ENCODE data around the gene GCN1. TPM values are rescaled to one million over a fixed set of nuclear protein-coding genes. Genes with fewer than 3 reads are reported as not detected.

The GCN1 gene
- total and polyA plus RNA-seq, 2 donors from 2014 or later = 12.2 to 77.6 TPM

GRCh38 chr12:120096671-120097202 is 97.8 kb downstream of the GCN1 start:
- Histone ChIP-seq H3K4me1 (ENCODE audit: control insufficient read depth in 2 of 3, insufficient read depth in 2 of 3, low read depth in 1 of 3, low read length in 3 of 3) (peaks cover 0 to 19% (median 14%) of the 10 kb centered on the region in 3 donors), H3K4me3 (ENCODE audit: low read length in 3 of 3) (no peak overlapping the region), H3K27ac (ENCODE audit: low read depth in 2 of 2, low read length in 2 of 2) (no peak overlapping the region), H3K36me3 (ENCODE audit: control insufficient read depth in 2 of 3, insufficient read depth in 3 of 3, low read length in 3 of 3) (peaks cover 3 to 22% (median 12%) of the 10 kb centered on the region in 3 donors), H3K27me3 (ENCODE audit: control insufficient read depth, insufficient read depth, low read length) (no peaks in the 10 kb centered on the region), H3K9me3 (ENCODE audit: control insufficient read depth in 2 of 3, insufficient read depth in 1 of 3, low read length in 3 of 3) (no peaks in the 10 kb centered on the region), H3K9ac (ENCODE audit: low read length in 3 of 3) (no peak overlapping the region)
- DNase-seq (peak in 2 of 5 donors; percentile 45 to 67), FAIRE-seq (no peak)
- TF ChIP-seq CTCF (IDR thresholded peaks at IDR 0.05; ENCODE audit: borderline replicate concordance, extremely low read depth, insufficient read depth) = no peak
- intact Hi-C loops (cut with DNase I) = no loop called here

- Histone ChIP-seq H3K4me1 (ENCODE audit: control insufficient read depth in 2 of 3, insufficient read depth in 2 of 3, low read depth in 1 of 3, low read length in 3 of 3) (peaks cover 0 to 11% (median 10%) of the 10 kb centered on the region in 3 donors), H3K27ac (ENCODE audit: low read depth in 2 of 2, low read length in 2 of 2) (no peak overlapping the region), H3K9me3 (ENCODE audit: control insufficient read depth in 2 of 3, insufficient read depth in 1 of 3, low read length in 3 of 3) (no peaks in the 10 kb centered on the region), H3K36me3 (ENCODE audit: control insufficient read depth in 2 of 3, insufficient read depth in 3 of 3, low read length in 3 of 3) (peaks cover 3 to 31% (median 14%) of the 10 kb centered on the region in 3 donors), H3K27me3 (ENCODE audit: control insufficient read depth, insufficient read depth, low read length) (no peaks in the 10 kb centered on the region), H3K4me3 (ENCODE audit: low read length in 3 of 3) (no peak overlapping the region), H3K9ac (ENCODE audit: low read length in 3 of 3) (no peak overlapping the region)
- intact Hi-C loops (cut with DNase I) = no loop called here
- DNase-seq (peak in 2 of 5 donors; percentile 37 to 44), FAIRE-seq (no peak)
- no peak for TF ChIP-seq CTCF (IDR thresholded peaks at IDR 0.05; ENCODE audit: borderline replicate concordance, extremely low read depth, insufficient read depth)
These were observed 98.8 kb downstream of the GCN1 start for GRCh38 chr12:120095736-120096135.

- no peak for TF ChIP-seq CTCF (IDR thresholded peaks at IDR 0.05; ENCODE audit: borderline replicate concordance, extremely low read depth, insufficient read depth)
- Histone ChIP-seq H3K36me3 (ENCODE audit: control insufficient read depth in 2 of 3, insufficient read depth in 3 of 3, low read length in 3 of 3) (peaks cover 3 to 36% (median 16%) of the 10 kb centered on the region in 3 donors), H3K27me3 (ENCODE audit: control insufficient read depth, insufficient read depth, low read length) (no peaks in the 10 kb centered on the region), H3K9ac (ENCODE audit: low read length in 3 of 3) (no peak overlapping the region), H3K27ac (ENCODE audit: low read depth in 2 of 2, low read length in 2 of 2) (no peak overlapping the region), H3K9me3 (ENCODE audit: control insufficient read depth in 2 of 3, insufficient read depth in 1 of 3, low read length in 3 of 3) (no peaks in the 10 kb centered on the region), H3K4me1 (ENCODE audit: control insufficient read depth in 2 of 3, insufficient read depth in 2 of 3, low read depth in 1 of 3, low read length in 3 of 3) (peaks cover 0 to 8% (median 7%) of the 10 kb centered on the region in 3 donors), H3K4me3 (ENCODE audit: low read length in 3 of 3) (no peak overlapping the region)
- DNase-seq (peak in 2 of 5 donors; percentile 51 to 80), FAIRE-seq (no peak)
- intact Hi-C loops (cut with DNase I) = no loop called here
These were observed 99.2 kb downstream of the GCN1 start for GRCh38 chr12:120095331-120095730.
